ENCODE measurements around the gene FOXRED1. TPM values are rescaled to one million over a fixed set of nuclear protein-coding genes. Genes with fewer than 3 reads are reported as not detected.

The FOXRED1 gene
- 33.3 TPM for total RNA-seq
- 10 to 100 TPM; 13.9 to 20.8 (median 18.7) TPM for polyA plus RNA-seq

GRCh38 chr11:126268708-126269579 is at the start of gene FOXRED1, which contains the start of gene SRPRA:
Gene FOXRED1, plus strand, starts transcription at chr11:126269154. Its CDS starts 53 bp downstream, at chr11:126269207.
Gene SRPRA, minus strand, starts transcription at chr11:126268895. Its CDS starts 91 bp downstream, at chr11:126268804.
- no peaks in the 10 kb centered on the region for H3K27me3 ChIP-seq (ENCODE audit: control insufficient read depth, insufficient read depth, low read length)
- peak; percentile 100 for DNase-seq
- peaks cover 37% of the 10 kb centered on the region for H3K36me3 Mint-ChIP-seq
- no peaks in the 10 kb centered on the region for H3K9me3 ChIP-seq (ENCODE audit: control insufficient read depth in 2 of 2, low read length in 2 of 2)
- peak within 1 kb of the TSS; percentile 98 for H3K4me3 ChIP-seq (ENCODE audit: low read depth, low read length)
- H3K4me1 ChIP-seq (ENCODE audit: control insufficient read depth, insufficient read depth, low read length, poor library complexity, severe bottlenecking): peaks cover 21% of the 10 kb centered on the region
- peaks cover 6 to 50% (median 35%) of the 10 kb centered on the region in 4 donors for H3K4me1 Mint-ChIP-seq
- peak within 1 kb of the TSS; percentile 93 to 100 (median 98) for H3K4me3 Mint-ChIP-seq
- peak; percentile 99 for ATAC-seq (ENCODE audit: low read depth in 2 of 2)
- peak within 1 kb of the TSS; percentile 89 for H3K27ac ChIP-seq (ENCODE audit: insufficient read depth, low read length, poor library complexity, severe bottlenecking)
- peak within 1 kb of the TSS; percentile 95 to 100 (median 99) for H3K27ac Mint-ChIP-seq
- no peaks in the 10 kb centered on the region for H3K9me3 Mint-ChIP-seq
- H3K27me3 Mint-ChIP-seq: no peaks in the 10 kb centered on the region
- H3K36me3 ChIP-seq (ENCODE audit: control insufficient read depth, insufficient read depth, low read length): peaks cover 45% of the 10 kb centered on the region

- Histone ChIP-seq H3K4me3 (ENCODE audit: low read depth, low read length) (no peak overlapping the region), H3K27ac (ENCODE audit: insufficient read depth, low read length, poor library complexity, severe bottlenecking) (no peak overlapping the region), H3K4me1 (ENCODE audit: control insufficient read depth, insufficient read depth, low read length, poor library complexity, severe bottlenecking) (no peaks in the 10 kb centered on the region), H3K27me3 (ENCODE audit: control insufficient read depth, insufficient read depth, low read length) (no peaks in the 10 kb centered on the region), H3K36me3 (ENCODE audit: control insufficient read depth, insufficient read depth, low read length) (peaks cover 3% of the 10 kb centered on the region), H3K9me3 (ENCODE audit: control insufficient read depth in 2 of 2, low read length in 2 of 2) (no peaks in the 10 kb centered on the region)
- Mint-ChIP-seq H3K27ac (no peak overlapping the region), H3K4me3 (no peak overlapping the region), H3K36me3 (no peaks in the 10 kb centered on the region), H3K4me1 (peaks cover 10 to 21% (median 16%) of the 10 kb centered on the region in 4 donors), H3K27me3 (no peaks in the 10 kb centered on the region), H3K9me3 (no peaks in the 10 kb centered on the region)
- DNase-seq: no peak
- no peak for ATAC-seq (ENCODE audit: low read depth in 2 of 2)
Observed at GRCh38 chr11:126219547-126219946, 49.4 kb upstream of the FOXRED1 start.

GRCh38 chr11:126224647-126225294 is 44.2 kb upstream of the FOXRED1 start:
- no peaks in the 10 kb centered on the region for H3K36me3 Mint-ChIP-seq

GRCh38 chr11:126225295-126225665 is 43.7 kb upstream of the FOXRED1 start:
- no peak overlapping the region for H3K4me3 Mint-ChIP-seq
- H3K9me3 Mint-ChIP-seq: no peaks in the 10 kb centered on the region
- H3K27me3 Mint-ChIP-seq: no peaks in the 10 kb centered on the region
- Histone ChIP-seq H3K4me1 (ENCODE audit: control insufficient read depth, insufficient read depth, low read length, poor library complexity, severe bottlenecking) (no peaks in the 10 kb centered on the region), H3K9me3 (ENCODE audit: control insufficient read depth in 2 of 2, low read length in 2 of 2) (no peaks in the 10 kb centered on the region), H3K4me3 (ENCODE audit: low read depth, low read length) (no peak overlapping the region), H3K27me3 (ENCODE audit: control insufficient read depth, insufficient read depth, low read length) (no peaks in the 10 kb centered on the region), H3K36me3 (ENCODE audit: control insufficient read depth, insufficient read depth, low read length) (no peaks in the 10 kb centered on the region), H3K27ac (ENCODE audit: insufficient read depth, low read length, poor library complexity, severe bottlenecking) (no peak overlapping the region)
- peaks cover 0 to 11% (median 4%) of the 10 kb centered on the region in 4 donors for H3K4me1 Mint-ChIP-seq
- H3K27ac Mint-ChIP-seq: no peak overlapping the region
- ATAC-seq (ENCODE audit: low read depth in 2 of 2): no peak
- H3K36me3 Mint-ChIP-seq: no peaks in the 10 kb centered on the region
- DNase-seq: no peak

More at GRCh38 chr11:126224647-126225294, 44.2 kb upstream of the FOXRED1 start:
- H3K4me1 ChIP-seq (ENCODE audit: control insufficient read depth, insufficient read depth, low read length, poor library complexity, severe bottlenecking): no peaks in the 10 kb centered on the region
- no peaks in the 10 kb centered on the region for H3K27me3 ChIP-seq (ENCODE audit: control insufficient read depth, insufficient read depth, low read length)
- DNase-seq (no peak), ATAC-seq (ENCODE audit: low read depth in 2 of 2) (no peak)
- Mint-ChIP-seq H3K27ac (no peak overlapping the region), H3K4me1 (peaks cover 0 to 13% (median 4%) of the 10 kb centered on the region in 4 donors), H3K27me3 (no peaks in the 10 kb centered on the region), H3K9me3 (no peaks in the 10 kb centered on the region), H3K4me3 (no peak overlapping the region)
- H3K4me3 ChIP-seq (ENCODE audit: low read depth, low read length): no peak overlapping the region
- no peak overlapping the region for H3K27ac ChIP-seq (ENCODE audit: insufficient read depth, low read length, poor library complexity, severe bottlenecking)
- no peaks in the 10 kb centered on the region for H3K36me3 ChIP-seq (ENCODE audit: control insufficient read depth, insufficient read depth, low read length)
- no peaks in the 10 kb centered on the region for H3K9me3 ChIP-seq (ENCODE audit: control insufficient read depth in 2 of 2, low read length in 2 of 2)

- H3K27ac ChIP-seq (ENCODE audit: insufficient read depth, low read length, poor library complexity, severe bottlenecking): no peak overlapping the region
- DNase-seq (no peak), ATAC-seq (ENCODE audit: low read depth in 2 of 2) (no peak)
- Mint-ChIP-seq H3K36me3 (peaks cover 4% of the 10 kb centered on the region), H3K4me1 (peaks cover 1 to 7% (median 4%) of the 10 kb centered on the region in 4 donors), H3K27me3 (no peaks in the 10 kb centered on the region), H3K4me3 (no peak overlapping the region), H3K27ac (no peak overlapping the region), H3K9me3 (no peaks in the 10 kb centered on the region)
- H3K4me3 ChIP-seq (ENCODE audit: low read depth, low read length): no peak overlapping the region
- no peaks in the 10 kb centered on the region for H3K9me3 ChIP-seq (ENCODE audit: control insufficient read depth in 2 of 2, low read length in 2 of 2)
- H3K36me3 ChIP-seq (ENCODE audit: control insufficient read depth, insufficient read depth, low read length): peaks cover 4% of the 10 kb centered on the region
- no peaks in the 10 kb centered on the region for H3K4me1 ChIP-seq (ENCODE audit: control insufficient read depth, insufficient read depth, low read length, poor library complexity, severe bottlenecking)
- H3K27me3 ChIP-seq (ENCODE audit: control insufficient read depth, insufficient read depth, low read length): no peaks in the 10 kb centered on the region
Observed at GRCh38 chr11:126226334-126227084, 42.4 kb upstream of the FOXRED1 start.

- no peak overlapping the region for H3K4me3 ChIP-seq (ENCODE audit: low read depth, low read length)
- peaks cover 4% of the 10 kb centered on the region for H3K36me3 Mint-ChIP-seq
- H3K4me1 Mint-ChIP-seq: peaks cover 0 to 8% (median 1%) of the 10 kb centered on the region in 4 donors
- no peak overlapping the region for H3K27ac ChIP-seq (ENCODE audit: insufficient read depth, low read length, poor library complexity, severe bottlenecking)
- no peak for ATAC-seq (ENCODE audit: low read depth in 2 of 2)
- DNase-seq: no peak
- no peaks in the 10 kb centered on the region for H3K4me1 ChIP-seq (ENCODE audit: control insufficient read depth, insufficient read depth, low read length, poor library complexity, severe bottlenecking)
- no peak overlapping the region for H3K4me3 Mint-ChIP-seq
- H3K36me3 ChIP-seq (ENCODE audit: control insufficient read depth, insufficient read depth, low read length): peaks cover 4% of the 10 kb centered on the region
- H3K9me3 ChIP-seq (ENCODE audit: control insufficient read depth in 2 of 2, low read length in 2 of 2): no peaks in the 10 kb centered on the region
- no peaks in the 10 kb centered on the region for H3K27me3 Mint-ChIP-seq
- no peaks in the 10 kb centered on the region for H3K27me3 ChIP-seq (ENCODE audit: control insufficient read depth, insufficient read depth, low read length)
- no peaks in the 10 kb centered on the region for H3K9me3 Mint-ChIP-seq
- no peak overlapping the region for H3K27ac Mint-ChIP-seq
Observed at GRCh38 chr11:126229858-126230540, 39.0 kb upstream of the FOXRED1 start.

Data from CD4-positive, CD25-positive, alpha-beta regulatory T cell (primary cell).